Gastroesophageal sphincter (tissue), 4 donors: Measurements from ENCODE around the gene TADA3. TPM values are rescaled to one million over a fixed set of nuclear protein-coding genes. Genes with fewer than 3 reads are reported as not detected.

ENCODE experiments used
- ATAC-seq: fragments of 150-250 bp; one replicate; pipeline ENCODE4 v1.9.1; 2016; ENCODE audit warnings: mild to moderate bottlenecking, moderate library complexity
- H3K27ac ChIP-seq, 4 donors: fragments of 200-600 bp; sonication (generic) in 3 of 4; 1 replicate in 3 of 4; 2 replicates in 1 of 4; pipeline ENCODE4 v1.5.1; 2016 to 2019
- H3K27me3 ChIP-seq: fragments of 200-600 bp; sonication (generic); one replicate; pipeline ENCODE4 v1.5.1; 2019
- H3K36me3 ChIP-seq, 2 donors: fragments of 200-600 bp; sonication (generic); one replicate each; pipeline ENCODE4 v1.5.1; 2019; ENCODE audit warnings: control low read depth in 1 of 2
- H3K4me1 ChIP-seq, 3 donors: fragments of 200-600 bp; sonication (generic); 1 replicate in 2 of 3; 2 replicates in 1 of 3; pipeline ENCODE4 v1.5.1; 2016 to 2019; ENCODE audit warnings: control low read depth in 2 of 3
- H3K4me3 ChIP-seq, 2 donors: fragments of 200-600 bp; sonication (generic); one replicate each; pipeline ENCODE4 v1.5.1; 2019; ENCODE audit warnings: mild to moderate bottlenecking in 1 of 2, moderate library complexity in 1 of 2
- H3K9me3 ChIP-seq, 3 donors: fragments of 200-600 bp; sonication (generic); one replicate each; pipeline ENCODE4 v1.5.1; 2017 to 2019; ENCODE audit warnings: control low read depth in 2 of 3
- EP300 ChIP-seq: sonication (generic); formaldehyde crosslinking; IDR thresholded peaks from one replicate; pipeline ENCODE4 v1.6.1; 2017; ENCODE audit warnings: antibody characterized with exemption, mild to moderate bottlenecking
- POLR2A ChIP-seq, 2 donors: fragments of 450-650 bp; IDR thresholded peaks; one replicate each; pipeline ENCODE4 v1.6.1; 2017; ENCODE audit warnings: antibody characterized with exemption in 2 of 2, mild to moderate bottlenecking in 2 of 2, moderate library complexity in 1 of 2
- POLR2AphosphoS5 ChIP-seq: sonication (generic); formaldehyde crosslinking; IDR thresholded peaks from one replicate; pipeline ENCODE4 v1.6.1; 2017; ENCODE audit warnings: antibody characterized with exemption
- WGBS, 2 donors: methylation state at CpG; one replicate each; pipeline ENCODE4 v1.1.5; 2018; ENCODE audit warnings: low coverage in 1 of 2; 5-methylcytosine and 5-hydroxymethylcytosine counted together
- total RNA-seq, 4 donors: library from RNA; depleted of rRNA; stranded (reverse); fragments of >200 nt; gene quantifications; one replicate each; pipeline ENCODE4 v1.1.0, GENCODE V29; 2016
- TF ChIP-seq, protein P1 (sequence below), 4 experiments: fragments of 200-600 bp in 2 of 4; fragments of 450-650 bp in 2 of 4; sonication (generic) in 1 of 4; IDR thresholded peaks; one replicate each; pipeline ENCODE4 v1.5.1; 2017 to 2019; ENCODE audit warnings: antibody characterized with exemption in 4 of 4, mild to moderate bottlenecking in 2 of 4, moderate library complexity in 2 of 4

The TADA3 gene
- total RNA-seq, 4 donors from 2014 or later = 54.6 to 82.2 (median 66.0) TPM

DNA sequence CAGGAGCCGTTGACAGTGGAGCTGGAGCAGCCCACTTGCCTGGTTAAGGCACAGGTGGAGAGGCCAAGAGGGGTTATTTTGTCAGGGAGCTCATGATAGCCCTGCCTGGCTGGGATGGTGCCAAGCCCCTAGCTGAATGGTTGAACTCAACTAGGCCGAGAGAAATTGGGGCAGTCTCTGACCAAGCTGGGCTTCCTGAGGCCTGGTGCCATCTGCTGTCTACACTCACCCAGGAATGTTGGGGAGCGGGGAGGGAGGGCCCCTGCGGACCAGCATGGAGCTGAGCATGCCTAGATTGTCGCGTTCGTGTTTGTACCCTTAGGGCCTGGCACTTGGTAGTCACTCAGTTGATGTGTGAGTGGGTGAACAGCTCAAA lies 59.5 kb downstream of the TADA3 start:
- H3K4me1 ChIP-seq = peaks cover 3 to 50% (median 14%) of the 10 kb centered on the region in 3 donors
- TF ChIP-seq POLR2AphosphoS5 (no peak), POLR2A (IDR thresholded peaks at IDR 0.05) (no peak), EP300 (no peak)
- TF ChIP-seq, protein P1, sequence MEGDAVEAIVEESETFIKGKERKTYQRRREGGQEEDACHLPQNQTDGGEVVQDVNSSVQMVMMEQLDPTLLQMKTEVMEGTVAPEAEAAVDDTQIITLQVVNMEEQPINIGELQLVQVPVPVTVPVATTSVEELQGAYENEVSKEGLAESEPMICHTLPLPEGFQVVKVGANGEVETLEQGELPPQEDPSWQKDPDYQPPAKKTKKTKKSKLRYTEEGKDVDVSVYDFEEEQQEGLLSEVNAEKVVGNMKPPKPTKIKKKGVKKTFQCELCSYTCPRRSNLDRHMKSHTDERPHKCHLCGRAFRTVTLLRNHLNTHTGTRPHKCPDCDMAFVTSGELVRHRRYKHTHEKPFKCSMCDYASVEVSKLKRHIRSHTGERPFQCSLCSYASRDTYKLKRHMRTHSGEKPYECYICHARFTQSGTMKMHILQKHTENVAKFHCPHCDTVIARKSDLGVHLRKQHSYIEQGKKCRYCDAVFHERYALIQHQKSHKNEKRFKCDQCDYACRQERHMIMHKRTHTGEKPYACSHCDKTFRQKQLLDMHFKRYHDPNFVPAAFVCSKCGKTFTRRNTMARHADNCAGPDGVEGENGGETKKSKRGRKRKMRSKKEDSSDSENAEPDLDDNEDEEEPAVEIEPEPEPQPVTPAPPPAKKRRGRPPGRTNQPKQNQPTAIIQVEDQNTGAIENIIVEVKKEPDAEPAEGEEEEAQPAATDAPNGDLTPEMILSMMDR (IDR thresholded peaks at IDR 0.05) = no peak
- ATAC-seq = no peak
- H3K4me3 ChIP-seq = peak overlapping the region; percentile 87 to 93
- WGBS, 2 donors = no CpG with 5 or more reads among the region's 7 CpGs
- H3K9me3 ChIP-seq = no peaks in the 10 kb centered on the region
- no peaks in the 10 kb centered on the region for H3K27me3 ChIP-seq
- peaks cover 0 to 38% of the 10 kb centered on the region in 2 donors for H3K36me3 ChIP-seq
- peak overlapping the region in 2 of 4 donors; percentile 96 to 98 for H3K27ac ChIP-seq

DNA sequence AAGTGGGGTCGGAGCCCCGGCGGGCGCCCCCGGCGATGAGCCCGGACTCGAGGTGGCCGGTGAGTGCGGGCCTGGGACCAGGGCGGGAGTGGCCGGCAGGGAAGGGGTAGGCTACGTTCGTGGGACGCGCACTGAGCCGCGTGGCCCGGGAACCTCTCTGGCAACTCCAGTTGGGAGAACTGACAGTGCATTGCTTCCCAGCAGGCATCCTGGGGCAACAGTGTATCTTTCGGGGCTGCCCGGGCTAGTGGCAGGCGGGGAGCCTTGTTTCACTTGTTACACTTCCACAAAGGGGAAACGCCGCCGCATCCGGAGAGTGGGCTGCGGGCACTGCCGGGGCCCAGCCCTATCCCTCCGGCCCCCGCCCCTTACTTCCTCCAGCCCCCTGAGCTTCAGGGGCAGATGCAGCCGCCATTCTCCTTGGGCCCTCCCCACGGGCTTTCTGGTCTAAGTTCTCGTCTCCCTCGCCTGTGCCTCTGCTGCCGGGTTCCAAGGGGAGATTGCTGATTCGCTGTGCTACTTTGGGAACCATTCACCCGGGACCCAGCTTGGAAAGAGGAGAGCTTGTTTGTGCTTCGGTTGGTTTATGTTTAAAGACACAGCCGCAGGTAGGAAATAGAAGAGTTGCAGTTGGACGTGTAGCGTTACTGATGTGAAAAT lies 60.1 kb downstream of the TADA3 start:
- H3K27me3 ChIP-seq = no peaks in the 10 kb centered on the region
- H3K9me3 ChIP-seq = no peaks in the 10 kb centered on the region
- peaks cover 0 to 33% of the 10 kb centered on the region in 2 donors for H3K36me3 ChIP-seq
- ATAC-seq = no peak
- 0% methylated on average over 2 to 5 of the region's 41 CpGs for WGBS, 2 donors
- H3K4me3 ChIP-seq = peak overlapping the region; percentile 87 to 93
- H3K4me1 ChIP-seq = peaks cover 3 to 50% (median 14%) of the 10 kb centered on the region in 3 donors
- H3K27ac ChIP-seq = peak overlapping the region; percentile 82 to 99 (median 97)
- TF ChIP-seq POLR2AphosphoS5 (no peak), EP300 (no peak), POLR2A (IDR thresholded peaks at IDR 0.05) (no peak)
- TF ChIP-seq, protein P1 (IDR thresholded peaks at IDR 0.05) = no peak

DNA sequence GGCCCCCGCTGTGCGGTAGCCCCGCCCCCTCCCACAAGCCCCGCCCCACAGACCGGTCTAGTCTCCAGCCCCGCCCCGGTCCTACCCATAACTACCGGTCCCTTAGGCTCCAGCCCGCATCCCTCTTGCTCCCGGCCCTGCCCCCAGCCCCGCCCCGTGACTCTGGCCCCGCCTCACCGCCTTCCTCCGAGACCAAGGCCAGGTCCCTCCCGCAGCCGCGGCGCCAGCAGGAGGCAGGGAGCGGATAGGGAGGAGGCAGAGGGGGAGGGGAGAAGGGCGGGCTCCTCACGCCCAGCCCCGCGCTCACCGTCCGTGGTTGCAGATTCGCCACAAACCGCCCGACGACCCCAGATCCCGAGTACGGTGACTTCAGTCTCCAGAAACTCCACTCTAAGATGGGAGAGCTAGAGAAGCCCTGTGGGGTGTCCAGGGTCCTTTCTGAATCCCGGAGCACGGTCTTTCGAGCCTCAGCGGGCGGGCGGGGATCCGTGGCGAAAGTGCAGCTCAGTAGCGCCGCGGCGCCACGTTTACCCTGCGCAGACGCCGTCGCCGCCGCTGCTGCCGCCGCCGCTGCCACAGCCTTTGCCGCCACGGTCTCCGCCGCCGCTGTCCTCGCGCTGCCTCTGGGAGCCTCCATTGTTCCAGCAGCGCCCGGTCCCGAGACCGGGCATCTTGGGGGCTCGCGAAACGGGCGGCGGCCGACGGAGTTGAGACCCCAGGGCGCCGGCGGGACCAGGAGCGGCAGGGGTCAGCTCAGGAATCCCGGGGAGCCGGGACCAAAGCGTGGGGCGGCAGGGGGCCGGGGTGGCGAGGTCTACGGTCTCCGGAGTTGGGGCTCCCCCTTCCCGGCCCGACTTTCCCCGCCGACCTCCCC lies 60.8 kb downstream of the TADA3 start, which contains the start of gene BRPF1:
BRPF1 (plus strand) TSS at position 530 of the 874 bp plus-strand sequence. CDS start 2,406 bp downstream, outside the sequence.
- H3K27ac ChIP-seq = peak within 1 kb of the TSS; percentile 82 to 99 (median 97)
- peaks cover 0 to 25% of the 10 kb centered on the region in 2 donors for H3K36me3 ChIP-seq
- H3K4me1 ChIP-seq = peaks cover 3 to 50% (median 14%) of the 10 kb centered on the region in 3 donors
- TF ChIP-seq, protein P1 (IDR thresholded peaks at IDR 0.05) = peak in 2 of 4 experiments; percentile 13 to 34
- TF ChIP-seq EP300 (no peak), POLR2A (IDR thresholded peaks at IDR 0.05) (peak; percentile 47 to 66), POLR2AphosphoS5 (peak; percentile 49)
- no peaks in the 10 kb centered on the region for H3K27me3 ChIP-seq
- no peaks in the 10 kb centered on the region for H3K9me3 ChIP-seq
- peak; percentile 98 for ATAC-seq
- H3K4me3 ChIP-seq = peak within 1 kb of the TSS; percentile 87 to 93
- WGBS, 2 donors = 0% methylated on average over 2 of the region's 88 CpGs; no CpG with 5 or more reads in 1 of the 2 donors

DNA sequence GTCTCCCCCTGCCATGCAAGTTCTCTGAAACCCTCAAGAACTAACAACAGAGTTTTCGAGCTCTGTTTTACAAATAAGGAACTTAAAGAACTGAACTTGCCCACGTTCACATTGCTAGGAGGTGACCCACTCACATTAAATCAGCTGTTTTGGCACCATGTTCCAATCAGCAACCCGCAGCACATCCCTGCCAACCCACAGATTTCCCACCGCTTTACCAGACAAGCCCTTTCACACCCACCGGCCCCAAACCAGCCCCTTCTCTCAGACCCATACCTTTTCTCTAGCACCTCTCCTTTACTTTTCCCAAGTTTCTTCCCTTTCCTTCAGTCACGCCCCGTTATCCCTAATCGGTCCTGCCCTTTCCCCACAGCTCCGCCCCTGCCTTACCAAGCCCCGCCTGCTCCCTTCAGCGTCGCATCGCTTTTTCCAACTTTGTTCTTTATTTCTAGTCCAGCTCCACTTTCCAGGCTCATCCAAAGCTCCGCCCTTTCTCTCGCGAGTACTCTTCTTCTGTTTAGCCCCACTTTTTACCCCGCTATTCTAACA lies 61.5 kb downstream of the TADA3 start:
- no peak for TF ChIP-seq POLR2AphosphoS5
- TF ChIP-seq, protein P1 (IDR thresholded peaks at IDR 0.05) = peak in 1 of 4 experiments; percentile 17
- ATAC-seq = peak; percentile 86
- Histone ChIP-seq H3K27me3 (no peaks in the 10 kb centered on the region), H3K36me3 (peaks cover 0 to 18% of the 10 kb centered on the region in 2 donors), H3K4me1 (peaks cover 3 to 49% (median 14%) of the 10 kb centered on the region in 3 donors), H3K4me3 (peak overlapping the region; percentile 29 to 87), H3K9me3 (no peaks in the 10 kb centered on the region), H3K27ac (peak overlapping the region; percentile 24 to 99 (median 97))
- WGBS, 2 donors = 0% methylated on average over 11 to 16 of the region's 17 CpGs

Other genes with a start within 250 kb of the TADA3 start
- under 1 TPM in 2 of 4 donors, not detected in 2; 0.04 to 0.13 TPM for gene LHFPL4, start 238.7 kb downstream of the TADA3 start, total RNA-seq
- 10 to 100 TPM; 17.3 to 25.3 (median 24.2) TPM for gene MTMR14, start 143.0 kb downstream of the TADA3 start, total RNA-seq
- 1 to 10 TPM in 1 of 4 donors, not detected in 3; 1.1 TPM for gene CPNE9, start 88.6 kb downstream of the TADA3 start, total RNA-seq
- gene BRPF1, start 60.7 kb downstream of the TADA3 start, total RNA-seq = 10 to 100 TPM; 18.0 to 25.4 (median 21.6) TPM
- gene OGG1, start 42.5 kb downstream of the TADA3 start, total RNA-seq = 10 to 100 TPM; 22.1 to 33.8 (median 25.9) TPM
- gene CAMK1, start 22.5 kb downstream of the TADA3 start, total RNA-seq = 10 to 100 TPM; 54.5 to 81.3 (median 69.7) TPM
- 100 to 1,000 TPM; 157 to 203 (median 171) TPM for gene ARPC4, start 609 bp upstream of the TADA3 start, total RNA-seq
- gene TTLL3, start 17.8 kb upstream of the TADA3 start, total RNA-seq = 10 to 100 TPM in 3 of 4 donors, 1 to 10 TPM in 1; 6.2 to 71.3 (median 29.5) TPM
- 10 to 100 TPM; 23.7 to 43.1 (median 32.6) TPM for gene RPUSD3, start 51.5 kb upstream of the TADA3 start, total RNA-seq
- gene CIDEC, start 87.8 kb upstream of the TADA3 start, total RNA-seq = 10 to 100 TPM in 1 of 4 donors, 1 to 10 TPM in 1, under 1 TPM in 1, not detected in 1; 0.35 to 12.4 (median 1.6) TPM
- gene JAGN1, start 98.1 kb upstream of the TADA3 start, total RNA-seq = 10 to 100 TPM; 23.4 to 39.3 (median 31.7) TPM
- under 1 TPM; 0.47 to 0.85 (median 0.79) TPM for gene IL17RE, start 110.4 kb upstream of the TADA3 start, total RNA-seq
- 10 to 100 TPM; 31.0 to 64.0 (median 52.8) TPM for gene IL17RC, start 124.6 kb upstream of the TADA3 start, total RNA-seq
- 10 to 100 TPM; 54.3 to 80.0 (median 64.6) TPM for gene CRELD1, start 141.4 kb upstream of the TADA3 start, total RNA-seq
- gene PRRT3, start 159.9 kb upstream of the TADA3 start, total RNA-seq = 1 to 10 TPM; 1.3 to 3.6 (median 2.7) TPM
- gene EMC3, start 194.4 kb upstream of the TADA3 start, total RNA-seq = 10 to 100 TPM; 38.8 to 81.6 (median 73.9) TPM
- 1 to 10 TPM in 3 of 4 donors, under 1 TPM in 1; 0.96 to 7.3 (median 4.1) TPM for gene FANCD2, start 234.0 kb upstream of the TADA3 start, total RNA-seq